GM12878 (cell line): ENCODE measurements around the gene UACA. TPM values are rescaled to one million over a fixed set of nuclear protein-coding genes. Genes with fewer than 3 reads are reported as not detected.

Experiments
- ATAC-seq: fragments of 200-7000 bp; cut with Tn5 transposase; 3 replicates; pipeline ENCODE4 v1.9.1; 2020; ENCODE audit warnings: mild to moderate bottlenecking, moderate library complexity
- BruUV-seq: library from RNA; stranded (reverse); fragments of 400-500 nt; replicated peaks from 2 replicates; lab custom pipeline; 2021; lab: Mats Ljungman, UMichigan
- CTCF ChIA-PET: fragments of 300-600 bp; sonication (Branson Sonifier 250); formaldehyde crosslinking; extraction: SDS; loops from one replicate; lab custom pipeline; 2021; ENCODE audit warnings: inconsistent platforms; lab: Yijun Ruan, JAX
- POLR2A ChIA-PET: fragments of 350-600 bp; formaldehyde crosslinking; extraction: SDS; loops from one replicate; lab custom pipeline; 2021; ENCODE audit warnings: inconsistent platforms; lab: Charles Lee
- RAD21 ChIA-PET: fragments of 300-600 bp; sonication (Branson Sonifier 250); formaldehyde crosslinking; loops from one replicate; lab custom pipeline; 2023; ENCODE audit warnings: antibody characterized with exemption; ENCODE audit not compliant: unreplicated experiment; lab: Charles Lee
- SMC1A ChIA-PET: fragments of 300-600 bp; sonication (Branson Sonifier 250); formaldehyde crosslinking; loops from one replicate; lab custom pipeline; 2023; ENCODE audit not compliant: unreplicated experiment, uncharacterized antibody; lab: Charles Lee
- DNase-seq: peaks from one replicate; pipeline ENCODE4 v3.0.0-alpha.2; 2011; ENCODE audit warnings: low read depth, low spot score
- FAIRE-seq: peaks from 3 replicates; lab custom pipeline; 2011; peaks lifted over from hg19 to GRCh38; lab: Jason Lieb, UNC
- H2AFZ ChIP-seq: 2 replicates; pipeline ENCODE4 v1.6.0; 2011; ENCODE audit warnings: low read depth, low read length, control low read depth; ENCODE audit not compliant: control insufficient read depth
- H3K27ac ChIP-seq: 2 replicates; pipeline ENCODE4 v1.5.1; 2011; ENCODE audit warnings: control low read depth; ENCODE audit not compliant: control insufficient read depth, insufficient read depth
- H3K27me3 ChIP-seq, 2 experiments: replicated peaks in 1 of 2; 2 replicates each; pipeline versions ENCODE4 v1.6.0 to v1.6.1; 2011; ENCODE audit warnings: low read length in 1 of 2; ENCODE audit not compliant: control insufficient read depth in 2 of 2, insufficient read depth in 2 of 2
- H3K36me3 ChIP-seq, 2 experiments: 2 replicates each; pipeline ENCODE4 v1.5.1; 2011; ENCODE audit warnings: low read length in 1 of 2; ENCODE audit not compliant: control insufficient read depth in 2 of 2, insufficient read depth in 2 of 2
- H3K4me1 ChIP-seq: 2 replicates; pipeline ENCODE4 v1.6.1; 2011; ENCODE audit warnings: mild to moderate bottlenecking, low read length, moderate library complexity, mixed read lengths; ENCODE audit not compliant: control insufficient read depth, insufficient read depth
- H3K4me2 ChIP-seq: 2 replicates; pipeline ENCODE4 v1.6.0; 2011; ENCODE audit warnings: control low read depth; ENCODE audit not compliant: control insufficient read depth, insufficient read depth
- H3K4me3 ChIP-seq: fragments of 200-600 bp; sonication (generic); 2 replicates; pipeline ENCODE4 v1.5.1; 2016
- H3K79me2 ChIP-seq: 2 replicates; pipeline ENCODE4 v1.6.0; 2011; ENCODE audit warnings: low read length; ENCODE audit not compliant: control insufficient read depth, insufficient read depth
- H3K9ac ChIP-seq: 2 replicates; pipeline ENCODE4 v1.8.0; 2011; ENCODE audit warnings: low read length, control low read depth, mixed read lengths; ENCODE audit not compliant: control insufficient read depth, insufficient read depth
- H3K9me3 ChIP-seq: replicated peaks from 3 replicates; pipeline ENCODE4 v1.5.1; 2011; ENCODE audit warnings: mild to moderate bottlenecking, low read length; ENCODE audit not compliant: control insufficient read depth, insufficient read depth
- H4K20me1 ChIP-seq: 2 replicates; pipeline ENCODE4 v1.6.0; 2011; ENCODE audit not compliant: control insufficient read depth, insufficient read depth
- CBFB ChIP-seq: IDR thresholded peaks from 2 replicates; pipeline ENCODE4 v1.6.1; 2016; ENCODE audit warnings: antibody characterized with exemption, low read depth
- CREM ChIP-seq: IDR thresholded peaks from 2 replicates; pipeline ENCODE4 v1.6.1; 2014; ENCODE audit warnings: antibody characterized with exemption, low read depth
- EED ChIP-seq: sonication (generic); IDR thresholded peaks from 2 replicates; pipeline ENCODE4 v1.6.1; 2016; ENCODE audit warnings: antibody characterized with exemption, low read depth
- EGR1 ChIP-seq, 2 experiments: IDR thresholded peaks; 1 replicate in 1 of 2; 2 replicates in 1 of 2; pipeline ENCODE4 v1.6.1; 2011 to 2012; ENCODE audit warnings: low read depth in 2 of 2, low read length in 2 of 2, borderline replicate concordance in 1 of 2, mild to moderate bottlenecking in 1 of 2, moderate library complexity in 1 of 2
- ELK1 ChIP-seq: IDR thresholded peaks from 2 replicates; pipeline ENCODE4 v1.6.1; 2012; ENCODE audit warnings: low read depth, low read length, improper control_type of control experiment
- ETV6 ChIP-seq, 2 experiments: fragments of 450-650 bp in 1 of 2; IDR thresholded peaks in 1 of 2; conservative IDR thresholded peaks in 1 of 2; 2 replicates each; pipeline ENCODE4 v1.6.1; 2014; ENCODE audit warnings: antibody characterized with exemption in 1 of 2, borderline replicate concordance in 1 of 2, low read depth in 1 of 2, mild to moderate bottlenecking in 1 of 2, moderate library complexity in 1 of 2
- FOS ChIP-seq: IDR thresholded peaks from 3 replicates; pipeline ENCODE4 v1.6.1; 2011; ENCODE audit warnings: borderline replicate concordance; ENCODE audit not compliant: insufficient read length; ENCODE audit errors: extremely low read depth
- FOXK2 ChIP-seq: fragments of 450-650 bp; IDR thresholded peaks from 2 replicates; pipeline ENCODE4 v1.6.1; 2017; ENCODE audit warnings: mild to moderate bottlenecking, moderate library complexity
- GABPA ChIP-seq: IDR thresholded peaks from 2 replicates; pipeline ENCODE4 v1.6.1; 2014; ENCODE audit warnings: antibody characterized with exemption, low read depth, mild to moderate bottlenecking, inconsistent platforms
- GATAD2B ChIP-seq: fragments of 450-650 bp; conservative IDR thresholded peaks from 2 replicates; pipeline ENCODE4 v1.6.1; 2017; ENCODE audit warnings: low read depth, mild to moderate bottlenecking, moderate library complexity
- JUNB ChIP-seq: IDR thresholded peaks from 2 replicates; pipeline ENCODE4 v1.6.1; 2016; ENCODE audit warnings: antibody characterized with exemption, mild to moderate bottlenecking
- MEF2B ChIP-seq: fragments of 450-650 bp; IDR thresholded peaks from 2 replicates; pipeline ENCODE4 v1.6.1; 2018; ENCODE audit warnings: mild to moderate bottlenecking, moderate library complexity; ENCODE audit not compliant: partially characterized antibody, poor library complexity, severe bottlenecking
- MYC ChIP-seq: IDR thresholded peaks from 2 replicates; pipeline ENCODE4 v1.6.1; 2011; ENCODE audit warnings: mild to moderate bottlenecking, low read length, moderate library complexity, inconsistent platforms; ENCODE audit not compliant: insufficient read depth, insufficient replicate concordance, insufficient read length, severe bottlenecking
- NR2C1 ChIP-seq: fragments of 450-650 bp; IDR thresholded peaks from 2 replicates; pipeline ENCODE4 v1.6.1; 2017; ENCODE audit warnings: antibody characterized with exemption, mild to moderate bottlenecking, moderate library complexity
- POLR2AphosphoS2 ChIP-seq: IDR thresholded peaks from 2 replicates; pipeline ENCODE4 v1.6.1; 2011; ENCODE audit warnings: low read depth, mild to moderate bottlenecking, low read length, improper control_type of control experiment, moderate library complexity
- SREBF2 ChIP-seq: IDR thresholded peaks from 2 replicates; pipeline ENCODE4 v1.6.1; 2012; ENCODE audit warnings: mild to moderate bottlenecking, low read length
- TCF7 ChIP-seq: IDR thresholded peaks from 2 replicates; pipeline ENCODE4 v1.6.1; 2014; ENCODE audit warnings: antibody characterized with exemption, borderline replicate concordance
- ZBED1 ChIP-seq: IDR thresholded peaks from 2 replicates; pipeline ENCODE4 v1.6.1; 2016; ENCODE audit warnings: borderline replicate concordance
- ZNF274 ChIP-seq: IDR thresholded peaks from one replicate; pipeline ENCODE4 v1.8.0; 2011; ENCODE audit not compliant: insufficient read length, insufficient read depth
- WGBS: methylation state at CpG from one replicate; pipeline ENCODE4 v1.1.6; 2016; ENCODE audit warnings: low lambda C conversion rate; ENCODE audit not compliant: insufficient replicate concordance, insufficient coverage; ENCODE audit errors: missing lambda C conversion rate; 5-methylcytosine and 5-hydroxymethylcytosine counted together
- in situ Hi-C: fragments of 300-500 bp; cut with MboI; formaldehyde crosslinking; loops from 9 replicates; pipeline ENCODE4 v1.14.3; 2018; ENCODE audit warnings: mixed read lengths
- intact Hi-C: fragments of 100-400 bp; cut with micrococcal nuclease; formaldehyde crosslinking; loops from one replicate; pipeline ENCODE4 v1.14.2; 2022; ENCODE audit not compliant: unreplicated experiment
- polyA plus RNA-seq, 11 experiments: library from polyadenylated mRNA; depleted of rRNA in 4 of 11; unstranded in 6 of 11; stranded (reverse) in 5 of 11; fragments of >200 nt; fragmentation: Nextera tagmentation in 4 of 11; fragmentation: Illumina TruSeq in 1 of 11; extraction: Ambion mirVana in 4 of 11; extraction: Trizol in 1 of 11; gene quantifications; 1 replicate in 1 of 11; 2 replicates in 10 of 11; pipeline versions ENCODE4 v1.2.1 to v1.2.3, GENCODE V29; 2011 to 2016; ENCODE audit warnings: inconsistent platforms in 2 of 11, missing spikeins in 2 of 11, low read depth in 1 of 11
- total RNA-seq, 4 experiments: library from RNA; depleted of rRNA in 3 of 4; stranded (reverse); fragments of >200 nt in 3 of 4; fragmentation: Illumina TruSeq in 1 of 4; extraction: Trizol in 1 of 4; gene quantifications; 2 replicates each; pipeline versions ENCODE4 v1.2.1 to v1.2.3, GENCODE V29; 2013 to 2021
- TF ChIP-seq, protein P1 (sequence below): fragments of 450-650 bp; conservative IDR thresholded peaks from 2 replicates; pipeline ENCODE4 v1.6.1; 2017; ENCODE audit warnings: mild to moderate bottlenecking, moderate library complexity

The UACA gene
- total and polyA plus RNA-seq, 10 of the 15 experiments (the other 5 are each of a cell fraction or from before 2014, with no cell fraction given) = 0.30 to 4.0 (median 2.0) TPM

- Histone ChIP-seq H3K9me3 (no peaks in the 10 kb centered on the region; the same call in 1 of the 3 replicates), H4K20me1 (no peaks in the 10 kb centered on the region), H3K27ac (no peak overlapping the region), H3K9ac (no peak overlapping the region), H3K4me1 (no peaks in the 10 kb centered on the region), H3K4me2 (no peak overlapping the region), H3K4me3 (no peak overlapping the region), H2AFZ (no peak overlapping the region), H3K27me3 (peaks cover 0 to 3% of the 10 kb centered on the region in 2 experiments; a peak in 1 of 4 replicates), H3K36me3 (no peaks in the 10 kb centered on the region), H3K79me2 (no peaks in the 10 kb centered on the region)
- TF ChIP-seq FOS (no peak), SREBF2 (no peak), FOXK2 (no peak), ELK1 (no peak), ETV6 (conservative IDR thresholded peaks at IDR 0.05 in 1 of 2, IDR thresholded peaks at IDR 0.05 in 1 of 2; ENCODE audit: borderline replicate concordance in 1 of 2, low read depth in 1 of 2) (no peak), ZBED1 (no peak), POLR2AphosphoS2 (no peak), GABPA (no peak), EED (no peak), MYC (no peak), JUNB (no peak), MEF2B (no peak), EGR1 (IDR thresholded peaks at IDR 0.05; ENCODE audit: borderline replicate concordance in 1 of 2, low read depth in 2 of 2, low read length in 2 of 2) (no peak), NR2C1 (no peak), GATAD2B (no peak), TCF7 (no peak), CREM (no peak), CBFB (no peak), ZNF274 (no peak)
- TF ChIP-seq, protein P1, sequence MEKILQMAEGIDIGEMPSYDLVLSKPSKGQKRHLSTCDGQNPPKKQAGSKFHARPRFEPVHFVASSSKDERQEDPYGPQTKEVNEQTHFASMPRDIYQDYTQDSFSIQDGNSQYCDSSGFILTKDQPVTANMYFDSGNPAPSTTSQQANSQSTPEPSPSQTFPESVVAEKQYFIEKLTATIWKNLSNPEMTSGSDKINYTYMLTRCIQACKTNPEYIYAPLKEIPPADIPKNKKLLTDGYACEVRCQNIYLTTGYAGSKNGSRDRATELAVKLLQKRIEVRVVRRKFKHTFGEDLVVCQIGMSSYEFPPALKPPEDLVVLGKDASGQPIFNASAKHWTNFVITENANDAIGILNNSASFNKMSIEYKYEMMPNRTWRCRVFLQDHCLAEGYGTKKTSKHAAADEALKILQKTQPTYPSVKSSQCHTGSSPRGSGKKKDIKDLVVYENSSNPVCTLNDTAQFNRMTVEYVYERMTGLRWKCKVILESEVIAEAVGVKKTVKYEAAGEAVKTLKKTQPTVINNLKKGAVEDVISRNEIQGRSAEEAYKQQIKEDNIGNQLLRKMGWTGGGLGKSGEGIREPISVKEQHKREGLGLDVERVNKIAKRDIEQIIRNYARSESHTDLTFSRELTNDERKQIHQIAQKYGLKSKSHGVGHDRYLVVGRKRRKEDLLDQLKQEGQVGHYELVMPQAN = no peak
- FAIRE-seq = no peak
- no peak for DNase-seq
- ATAC-seq = no peak
- ChIA-PET CTCF (interaction anchor here (1.0 kb wide), 1 partner anchor 12 kb away, joined by 3 read pairs; no protein-coding TSS in a partner anchor), SMC1A (no interaction called here), RAD21 (no interaction called here), POLR2A (no interaction called here)
- BruUV-seq = no TSS peak
- in situ Hi-C loops (no loop called here), intact Hi-C loops (no loop called here)
- WGBS = 69% methylated on average over 3 of the region's 3 CpGs
Measured at GRCh38 chr15:70614221-70614620, 149.1 kb downstream of the UACA start.
